GM18861 (cell line): Measurements from ENCODE around the gene RLF.

Experiments used
- ATAC-seq: cut with Tn5 transposase; IDR thresholded peaks from one replicate; pipeline ENCODE4 v1.9.1; 2021; ENCODE audit not compliant: unreplicated experiment

The RLF gene, protein sequence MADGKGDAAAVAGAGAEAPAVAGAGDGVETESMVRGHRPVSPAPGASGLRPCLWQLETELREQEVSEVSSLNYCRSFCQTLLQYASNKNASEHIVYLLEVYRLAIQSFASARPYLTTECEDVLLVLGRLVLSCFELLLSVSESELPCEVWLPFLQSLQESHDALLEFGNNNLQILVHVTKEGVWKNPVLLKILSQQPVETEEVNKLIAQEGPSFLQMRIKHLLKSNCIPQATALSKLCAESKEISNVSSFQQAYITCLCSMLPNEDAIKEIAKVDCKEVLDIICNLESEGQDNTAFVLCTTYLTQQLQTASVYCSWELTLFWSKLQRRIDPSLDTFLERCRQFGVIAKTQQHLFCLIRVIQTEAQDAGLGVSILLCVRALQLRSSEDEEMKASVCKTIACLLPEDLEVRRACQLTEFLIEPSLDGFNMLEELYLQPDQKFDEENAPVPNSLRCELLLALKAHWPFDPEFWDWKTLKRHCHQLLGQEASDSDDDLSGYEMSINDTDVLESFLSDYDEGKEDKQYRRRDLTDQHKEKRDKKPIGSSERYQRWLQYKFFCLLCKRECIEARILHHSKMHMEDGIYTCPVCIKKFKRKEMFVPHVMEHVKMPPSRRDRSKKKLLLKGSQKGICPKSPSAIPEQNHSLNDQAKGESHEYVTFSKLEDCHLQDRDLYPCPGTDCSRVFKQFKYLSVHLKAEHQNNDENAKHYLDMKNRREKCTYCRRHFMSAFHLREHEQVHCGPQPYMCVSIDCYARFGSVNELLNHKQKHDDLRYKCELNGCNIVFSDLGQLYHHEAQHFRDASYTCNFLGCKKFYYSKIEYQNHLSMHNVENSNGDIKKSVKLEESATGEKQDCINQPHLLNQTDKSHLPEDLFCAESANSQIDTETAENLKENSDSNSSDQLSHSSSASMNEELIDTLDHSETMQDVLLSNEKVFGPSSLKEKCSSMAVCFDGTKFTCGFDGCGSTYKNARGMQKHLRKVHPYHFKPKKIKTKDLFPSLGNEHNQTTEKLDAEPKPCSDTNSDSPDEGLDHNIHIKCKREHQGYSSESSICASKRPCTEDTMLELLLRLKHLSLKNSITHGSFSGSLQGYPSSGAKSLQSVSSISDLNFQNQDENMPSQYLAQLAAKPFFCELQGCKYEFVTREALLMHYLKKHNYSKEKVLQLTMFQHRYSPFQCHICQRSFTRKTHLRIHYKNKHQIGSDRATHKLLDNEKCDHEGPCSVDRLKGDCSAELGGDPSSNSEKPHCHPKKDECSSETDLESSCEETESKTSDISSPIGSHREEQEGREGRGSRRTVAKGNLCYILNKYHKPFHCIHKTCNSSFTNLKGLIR (N-terminal part only)

DNA sequence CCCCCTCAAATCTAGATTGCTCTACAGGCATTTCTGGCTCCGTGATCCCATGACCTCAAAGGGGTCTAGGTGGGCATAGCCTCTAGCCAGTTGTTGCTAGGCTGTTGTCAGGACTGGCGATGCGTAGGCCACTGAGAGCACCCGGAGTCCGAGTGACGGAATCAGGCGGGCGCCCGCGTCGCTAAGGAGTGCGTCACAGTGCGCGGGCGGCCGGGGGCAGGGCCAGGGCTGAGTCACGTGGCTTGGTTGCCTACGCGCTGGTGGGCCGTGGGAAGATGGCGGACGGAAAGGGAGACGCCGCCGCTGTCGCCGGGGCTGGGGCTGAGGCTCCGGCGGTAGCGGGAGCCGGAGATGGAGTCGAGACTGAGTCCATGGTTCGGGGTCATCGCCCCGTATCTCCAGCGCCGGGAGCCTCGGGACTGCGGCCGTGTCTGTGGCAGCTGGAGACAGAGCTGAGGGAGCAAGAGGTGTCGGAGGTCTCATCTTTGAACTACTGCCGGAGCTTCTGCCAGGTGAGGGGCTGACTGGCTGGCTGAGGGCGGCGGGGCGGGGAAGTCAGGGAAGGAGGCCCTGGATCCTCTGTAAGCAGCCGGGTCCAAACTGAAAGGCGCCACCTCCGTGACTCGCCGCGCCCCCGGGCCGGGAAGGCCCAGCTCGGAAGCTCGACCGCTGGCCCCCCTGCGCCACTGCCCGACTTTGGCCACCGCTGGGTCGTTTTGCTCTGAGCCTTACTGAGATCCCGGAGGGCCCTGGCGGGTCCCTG, at the start of gene RLF:
TSS of gene RLF (plus strand) at position 263 of the 763 bp plus-strand sequence. CDS start at position 276, 13 bp downstream.
- peak; percentile 85 for ATAC-seq

DNA sequence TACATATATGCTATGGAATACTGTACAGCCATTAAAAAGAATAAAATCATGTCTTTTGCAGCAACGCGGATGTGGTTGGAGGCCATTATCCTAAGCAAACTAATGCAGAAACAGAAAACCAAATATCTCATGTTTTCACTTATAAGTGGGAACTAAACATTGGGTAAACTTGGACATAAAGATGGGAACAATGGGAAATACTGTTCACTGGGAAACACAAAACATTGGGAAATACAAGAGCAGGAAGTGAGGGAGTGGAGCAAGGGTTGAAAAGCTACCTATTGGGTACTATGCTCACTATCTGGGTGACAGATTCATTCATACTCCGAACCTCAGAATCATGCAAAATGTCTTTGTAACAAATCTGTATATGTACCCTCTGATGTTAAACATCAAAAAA, 46.8 kb upstream of the RLF start:
- no peak for ATAC-seq

DNA sequence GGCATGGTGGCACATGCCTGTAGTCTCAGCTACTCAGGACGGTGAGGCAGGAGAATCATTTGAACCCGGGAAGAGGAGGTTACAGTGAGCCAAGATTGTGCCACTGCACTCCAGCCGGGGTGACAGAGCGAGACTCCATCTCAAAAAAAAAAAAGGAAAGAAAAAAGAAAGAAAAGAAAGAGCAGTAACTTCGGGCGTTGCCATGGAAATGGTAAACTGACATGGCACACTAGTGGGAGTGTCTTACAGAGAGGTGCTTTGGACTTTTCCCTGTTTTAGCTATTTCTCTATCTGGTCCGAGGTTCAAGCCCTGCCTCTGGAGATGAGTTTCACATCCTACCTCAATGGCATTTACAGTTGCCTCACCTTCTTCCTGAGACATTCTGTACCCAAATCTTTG, 41.1 kb upstream of the RLF start:
- no peak for ATAC-seq

DNA sequence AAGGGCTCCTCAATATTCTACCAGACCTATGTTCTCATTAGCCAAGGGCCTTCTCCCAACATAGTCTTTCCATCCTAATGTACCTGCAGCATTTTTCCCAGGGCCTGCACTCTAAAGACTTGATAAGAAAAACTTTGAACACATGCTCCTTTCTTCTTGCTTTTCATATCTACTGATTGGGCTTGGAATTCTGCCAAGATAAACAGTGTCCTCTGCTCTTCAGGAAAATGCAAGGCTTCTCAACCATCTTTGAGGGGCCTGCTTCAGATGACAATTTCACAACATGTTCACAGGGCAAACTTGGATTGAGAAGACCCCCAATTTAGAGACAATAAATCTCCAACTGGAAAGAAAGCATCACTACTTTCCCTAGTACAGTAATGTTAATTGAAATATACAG, 38.3 kb upstream of the RLF start:
- no peak for ATAC-seq

DNA sequence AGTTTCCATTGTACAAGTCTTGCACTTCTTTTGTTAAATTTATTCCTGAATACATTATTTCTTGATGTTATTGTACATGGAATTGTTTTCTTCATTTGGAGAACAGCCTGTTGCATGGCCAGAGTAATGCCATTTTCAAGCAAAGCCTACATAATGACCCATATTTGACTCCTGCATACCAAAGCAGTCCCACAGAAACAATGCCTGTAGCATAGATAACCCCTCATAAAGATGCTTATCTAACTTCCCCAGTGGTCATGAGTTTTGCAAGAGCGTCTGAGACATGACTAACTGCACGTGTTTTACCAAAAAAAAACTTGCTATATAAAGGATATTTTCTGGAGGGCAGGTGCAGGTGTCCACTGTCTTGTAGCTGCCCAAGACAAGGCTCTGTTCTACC, 30.3 kb upstream of the RLF start:
- no peak for ATAC-seq

DNA sequence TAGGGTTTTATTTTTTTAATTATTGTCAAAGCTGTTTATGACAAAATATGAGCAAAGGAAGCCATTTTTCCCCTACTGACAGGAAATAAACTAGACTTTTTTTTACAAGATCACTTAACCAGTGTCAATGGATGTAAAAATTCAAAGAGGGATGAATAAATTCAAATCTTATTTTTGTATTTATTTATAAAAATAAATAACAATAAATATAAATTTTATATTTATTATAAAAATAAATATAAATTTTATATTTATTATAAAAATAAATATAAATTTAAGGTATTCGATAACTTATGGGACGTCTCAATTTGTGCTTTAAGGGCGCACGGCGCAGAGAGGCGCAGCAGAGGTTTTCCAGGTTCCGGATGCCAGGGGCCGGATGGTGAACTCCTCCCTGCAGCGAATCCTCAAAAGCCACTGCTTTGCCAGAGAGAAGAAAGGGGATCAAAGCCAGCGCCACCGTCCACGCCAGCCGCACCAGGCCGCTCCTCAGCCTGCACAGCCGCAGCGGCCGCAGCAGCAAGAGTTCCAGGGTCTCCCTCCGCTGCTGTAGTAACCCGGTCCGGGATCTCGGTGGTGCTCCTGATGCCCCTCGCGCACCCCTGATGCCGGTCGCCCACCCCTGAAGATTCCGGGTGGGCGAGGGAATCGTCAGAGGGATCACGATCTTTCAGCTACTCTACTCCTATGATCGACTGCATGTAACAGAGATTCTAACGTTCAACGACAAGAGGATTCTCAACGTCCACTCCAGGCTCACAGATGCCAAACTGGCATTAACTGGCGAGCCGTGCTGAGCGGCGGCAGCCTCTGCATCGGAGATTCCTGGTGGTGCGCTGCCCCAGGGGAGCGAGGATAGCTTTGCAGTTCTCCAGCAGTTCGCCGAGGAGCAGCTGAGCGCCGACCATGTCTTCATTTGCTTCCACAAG, 28.5 kb upstream of the RLF start:
- ATAC-seq = no peak

DNA sequence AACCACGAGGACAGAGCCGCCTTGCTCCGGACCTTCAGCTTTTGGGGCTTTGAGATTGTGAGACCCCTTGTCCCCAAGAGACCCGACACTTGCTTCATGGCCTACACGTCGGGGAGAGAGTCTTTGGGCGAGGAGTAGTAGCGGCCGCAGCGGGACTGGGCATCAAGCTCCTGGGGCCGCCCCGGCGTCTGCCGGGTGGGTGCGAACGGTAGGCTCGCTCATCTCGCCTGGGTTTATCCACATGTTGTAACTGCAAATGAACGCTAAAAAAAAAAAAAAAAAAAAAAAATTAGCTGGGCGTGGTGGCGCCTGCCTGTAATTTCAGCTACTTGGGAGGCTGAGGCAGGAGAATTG, 27.9 kb upstream of the RLF start:
- ATAC-seq = no peak

DNA sequence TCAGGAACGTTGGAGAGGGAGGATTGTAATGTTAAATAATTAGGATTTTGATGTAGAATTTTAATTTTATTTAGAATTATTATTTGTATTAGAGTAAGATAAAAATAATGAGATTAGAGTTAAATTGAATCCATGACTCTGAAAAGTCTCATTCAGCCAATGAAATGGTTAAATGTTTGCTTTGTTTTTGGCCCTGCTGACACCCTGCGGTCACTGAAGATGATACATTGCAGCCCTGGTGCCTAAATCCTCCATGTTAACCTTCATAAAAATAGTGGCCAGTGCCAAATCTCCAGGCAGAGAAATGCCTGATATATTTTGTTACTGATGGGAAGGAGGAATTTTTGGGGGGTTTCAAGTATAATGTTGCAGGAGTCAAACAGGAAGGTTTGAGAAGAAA, 27.3 kb upstream of the RLF start:
- ATAC-seq = no peak

DNA sequence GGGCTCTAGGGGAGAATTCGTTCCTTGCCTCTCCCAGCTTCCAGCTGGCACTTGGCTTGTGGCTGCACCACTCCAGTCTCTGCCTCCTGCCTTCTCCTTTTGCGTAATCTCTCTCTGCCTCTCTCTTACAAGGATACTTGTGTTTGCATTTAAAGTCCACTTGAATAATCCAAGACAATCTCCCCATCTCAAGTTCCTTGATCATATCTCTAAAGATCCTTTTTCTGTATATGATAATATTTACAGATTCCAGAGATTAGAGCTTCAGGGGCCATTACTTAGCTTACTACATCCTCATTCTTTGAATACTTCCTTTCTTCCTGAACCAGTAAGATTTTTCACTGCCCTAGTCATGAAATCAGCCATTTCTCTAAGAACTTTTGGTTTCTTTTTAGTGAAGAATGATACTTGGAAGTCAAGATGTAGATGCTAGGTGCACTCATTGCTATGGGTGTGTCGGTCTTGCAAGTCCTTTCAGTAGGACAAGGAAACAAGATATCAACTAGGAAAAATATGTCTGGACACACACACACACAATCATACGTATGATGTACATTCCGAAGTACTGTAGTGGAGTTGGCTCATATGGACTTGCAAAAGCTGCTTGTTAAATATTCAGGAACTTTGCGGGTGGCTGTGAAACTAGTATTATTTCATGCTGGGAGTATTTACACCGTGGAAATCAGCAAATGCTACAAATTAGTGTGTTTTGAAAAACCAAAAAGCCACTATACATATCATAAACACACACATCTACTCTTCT, 20.8 kb upstream of the RLF start:
- ATAC-seq = no peak

DNA sequence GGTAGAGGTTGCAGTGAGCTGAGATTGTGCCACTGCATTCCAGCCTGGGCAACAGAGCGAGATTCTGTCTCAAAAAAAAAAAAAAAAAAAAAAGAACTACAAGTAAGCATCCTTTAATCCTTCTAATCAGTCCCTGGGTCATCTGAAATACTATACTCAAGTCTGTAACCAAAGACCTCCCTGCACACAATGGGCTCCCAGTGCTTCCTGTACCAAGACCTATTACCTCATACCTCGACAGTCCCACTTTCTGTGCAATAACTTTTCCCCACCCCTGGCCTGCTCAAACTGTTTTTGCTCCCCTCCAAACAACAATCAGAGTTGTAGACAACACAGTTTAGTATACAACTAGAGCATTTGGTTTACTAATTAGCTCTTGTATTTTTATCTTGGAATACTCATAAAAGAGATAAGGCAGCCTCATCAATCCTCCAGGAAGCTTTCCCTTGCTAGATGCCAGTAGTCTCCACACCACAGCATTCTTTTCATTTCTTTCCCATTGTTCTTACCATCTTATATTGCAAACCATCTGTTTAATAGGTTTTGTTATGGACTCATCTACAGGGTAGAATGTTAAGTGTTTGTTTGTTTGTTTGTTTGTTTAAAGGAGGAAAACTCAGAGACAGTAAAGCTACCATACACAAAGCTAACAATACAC, 19.2 kb upstream of the RLF start:
- ATAC-seq = no peak

DNA sequence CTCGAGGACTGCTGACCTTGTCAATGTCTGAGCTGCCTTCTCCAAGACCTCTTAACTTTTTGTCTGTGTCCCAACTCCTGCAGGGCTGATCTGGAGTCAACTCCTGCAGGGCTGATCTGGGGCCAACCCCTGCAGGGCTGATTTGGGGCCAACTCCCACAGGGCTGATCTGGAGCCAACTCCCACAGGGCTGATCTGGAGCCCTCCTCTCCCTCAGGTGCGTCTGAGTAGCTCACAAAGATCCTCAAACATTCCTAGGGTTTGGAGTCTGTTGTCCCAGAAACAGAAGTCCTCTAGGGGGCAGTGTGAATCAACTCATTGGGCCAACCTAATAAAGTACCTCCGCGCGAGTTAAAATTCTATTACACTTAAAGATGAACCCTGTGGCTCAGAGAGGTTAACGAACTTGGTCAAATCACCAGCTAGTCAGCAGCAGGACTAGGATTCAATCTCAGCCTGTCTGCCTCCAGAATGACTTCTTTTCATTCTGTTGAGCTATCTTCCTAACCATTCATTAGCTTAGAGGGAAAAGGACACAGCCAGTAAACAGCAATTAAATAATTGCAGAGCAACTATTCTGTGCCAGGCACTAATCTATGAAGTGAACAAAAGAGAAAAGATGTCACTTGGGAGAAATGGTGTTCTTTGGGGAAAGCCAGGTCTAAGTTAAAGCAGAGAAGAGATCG, 17.2 kb upstream of the RLF start:
- no peak for ATAC-seq

DNA sequence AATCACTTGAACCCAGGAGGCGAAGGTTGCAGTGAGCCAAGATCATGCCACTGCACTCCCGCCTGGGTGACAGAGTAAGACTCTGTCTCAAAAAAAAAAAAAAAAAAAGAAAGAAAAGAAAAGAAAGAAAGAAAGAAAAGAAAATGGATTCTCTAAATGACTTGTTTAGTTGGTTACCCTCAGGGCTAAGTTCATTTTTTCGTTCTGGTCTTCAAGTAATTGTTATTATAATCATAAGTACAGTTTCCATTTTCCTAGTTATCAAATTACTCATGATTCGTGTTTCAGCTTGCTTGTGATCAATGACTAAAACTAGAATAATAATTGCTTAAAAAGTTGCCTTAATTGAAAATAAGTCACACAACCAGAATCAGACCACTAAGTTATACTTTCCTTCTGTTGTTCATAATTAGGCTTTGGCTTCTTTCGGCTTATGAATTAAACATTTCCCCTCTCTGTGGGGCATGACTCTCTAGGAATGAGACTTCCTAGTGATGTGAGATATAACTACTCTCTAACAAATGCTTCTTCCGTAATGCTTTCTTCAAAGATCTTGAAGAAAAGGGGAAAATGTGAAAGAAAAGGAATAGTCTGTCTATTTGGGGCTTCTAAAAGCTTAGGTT, 9.6 kb upstream of the RLF start:
- no peak for ATAC-seq

DNA sequence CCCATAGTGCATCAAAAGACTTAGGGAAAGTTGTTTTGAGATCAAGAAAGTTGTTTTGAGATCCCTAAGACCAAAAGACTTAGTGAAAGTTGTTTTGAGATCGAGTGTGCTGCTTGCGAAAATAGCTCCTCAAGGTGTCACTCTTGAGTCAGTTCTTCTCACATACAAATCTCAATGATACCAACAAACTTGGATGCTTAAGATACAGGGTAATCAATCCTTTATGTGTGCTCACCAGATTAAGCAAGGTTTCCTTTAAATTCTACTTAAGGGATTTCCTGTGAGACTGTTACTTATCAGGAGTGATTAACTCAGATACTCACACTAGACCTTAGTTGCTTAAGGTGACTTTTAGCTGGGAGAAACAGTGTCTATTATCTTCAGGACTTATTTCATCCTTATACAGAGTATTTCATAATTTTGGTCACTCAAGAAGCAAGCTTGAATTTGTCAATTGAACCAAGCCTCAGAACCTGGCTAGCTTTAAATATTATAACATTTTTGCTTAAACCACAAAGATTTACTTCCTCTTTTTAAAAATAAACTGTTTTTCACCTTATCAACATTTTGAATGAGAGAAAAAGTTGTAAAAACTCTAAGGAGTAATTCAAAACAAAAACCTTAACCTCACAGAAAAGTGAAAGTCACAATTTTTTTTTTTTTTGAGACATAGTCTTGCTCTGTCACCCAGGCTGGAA, 8.0 kb upstream of the RLF start:
- peak; percentile 49 for ATAC-seq

DNA sequence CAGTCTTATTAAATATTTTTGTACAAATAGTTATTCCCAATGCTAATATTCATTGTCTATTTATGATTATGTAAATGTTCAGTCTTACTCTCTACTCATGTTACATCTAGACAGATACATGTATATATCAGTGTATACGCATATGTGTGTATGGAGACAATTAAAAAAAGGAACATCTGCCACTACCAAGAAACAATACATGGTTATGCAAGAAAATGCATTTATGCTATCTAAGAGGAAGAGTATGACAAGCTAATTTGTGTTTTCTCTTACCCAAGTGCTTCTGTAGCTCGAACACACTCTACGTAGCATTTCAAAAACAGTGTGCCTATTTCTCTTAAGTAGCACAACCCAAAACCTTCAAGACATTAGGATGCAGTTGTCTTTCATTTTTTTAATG, 6.1 kb upstream of the RLF start:
- ATAC-seq = no peak

DNA sequence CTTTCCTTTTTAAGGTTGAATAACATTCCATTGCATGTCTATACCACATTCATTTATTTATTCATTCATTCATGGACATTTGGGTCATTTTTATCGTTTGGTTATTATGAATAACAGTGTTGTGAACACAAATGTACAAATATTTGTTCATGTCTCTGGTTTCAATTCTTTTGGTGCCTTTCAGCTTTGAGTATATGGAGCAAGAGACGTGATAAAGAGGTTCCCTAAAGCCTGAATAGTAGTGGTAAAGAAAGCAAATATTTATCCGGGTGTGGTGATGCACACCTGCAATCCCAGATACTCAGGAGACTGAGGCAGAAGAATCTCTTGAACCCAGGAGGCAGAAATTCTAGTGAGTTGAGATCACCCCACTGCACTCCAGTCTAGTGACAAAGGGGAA, 5.3 kb upstream of the RLF start:
- ATAC-seq = no peak

DNA sequence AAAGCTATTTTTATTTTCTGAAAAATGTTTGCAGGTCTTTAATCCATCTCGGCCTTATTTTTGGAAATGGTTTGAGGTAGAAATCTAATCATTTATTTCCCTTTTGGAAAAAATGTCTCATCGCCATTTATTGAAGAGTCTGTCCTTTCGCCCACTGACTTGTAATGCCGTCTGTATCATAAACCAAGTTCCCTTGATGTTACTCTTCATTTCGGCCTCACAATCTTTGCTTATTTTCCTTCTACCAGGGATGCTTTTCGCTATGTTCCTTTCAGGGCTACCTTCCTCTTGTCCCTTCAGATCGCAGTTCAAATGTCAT, 422 bp upstream of the RLF start:
- no peak for ATAC-seq

DNA sequence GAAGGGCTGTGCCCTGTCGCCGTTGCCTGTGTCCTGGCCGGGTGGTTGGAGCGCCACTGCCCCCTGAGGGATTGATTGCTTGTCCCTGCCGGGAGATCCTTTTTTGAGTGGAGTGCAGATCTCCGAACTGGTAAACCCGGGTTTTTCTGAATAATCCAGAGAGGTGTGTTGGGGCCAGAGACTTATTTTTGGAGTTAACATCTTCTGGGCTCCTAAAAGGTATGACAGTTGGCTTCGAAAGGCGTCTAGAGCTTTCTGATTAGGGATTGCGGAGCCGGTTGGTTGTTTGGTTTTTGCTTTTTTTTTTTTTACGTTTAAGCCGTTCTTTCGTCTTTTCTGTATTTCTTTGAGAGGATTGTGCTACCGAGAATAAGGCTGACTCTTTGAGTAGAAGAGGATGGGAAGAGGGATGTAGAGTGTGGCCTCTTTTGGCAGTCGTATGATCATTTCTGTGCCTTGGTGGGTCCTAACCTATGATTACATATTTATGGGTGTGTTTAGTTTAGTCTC, 756 bp downstream of the RLF start:
- ATAC-seq = no peak
